ENCODE results near the gene UXS1. TPM values are rescaled to one million over a fixed set of nuclear protein-coding genes. Genes with fewer than 3 reads are reported as not detected.
A peak's percentile ranks its signal among the peaks of the same experiment; 100 is the strongest.
"Not testable (repeated sequence)": the region's sequence is repeated elsewhere in the genome, so short reads cannot be mapped to it uniquely, and the experiment has no call there.

The UXS1 gene
- total RNA-seq (ENCODE audit: low replicate concordance) = 16.0 and 24.0 TPM in 2 replicates

GRCh38 chr2:106193977-106194778, at the start of gene UXS1:
UXS1 (minus strand) TSS chr2:106194301; CDS start chr2:106194241, 60 bp downstream.
- TF ChIP-seq, protein P1, sequence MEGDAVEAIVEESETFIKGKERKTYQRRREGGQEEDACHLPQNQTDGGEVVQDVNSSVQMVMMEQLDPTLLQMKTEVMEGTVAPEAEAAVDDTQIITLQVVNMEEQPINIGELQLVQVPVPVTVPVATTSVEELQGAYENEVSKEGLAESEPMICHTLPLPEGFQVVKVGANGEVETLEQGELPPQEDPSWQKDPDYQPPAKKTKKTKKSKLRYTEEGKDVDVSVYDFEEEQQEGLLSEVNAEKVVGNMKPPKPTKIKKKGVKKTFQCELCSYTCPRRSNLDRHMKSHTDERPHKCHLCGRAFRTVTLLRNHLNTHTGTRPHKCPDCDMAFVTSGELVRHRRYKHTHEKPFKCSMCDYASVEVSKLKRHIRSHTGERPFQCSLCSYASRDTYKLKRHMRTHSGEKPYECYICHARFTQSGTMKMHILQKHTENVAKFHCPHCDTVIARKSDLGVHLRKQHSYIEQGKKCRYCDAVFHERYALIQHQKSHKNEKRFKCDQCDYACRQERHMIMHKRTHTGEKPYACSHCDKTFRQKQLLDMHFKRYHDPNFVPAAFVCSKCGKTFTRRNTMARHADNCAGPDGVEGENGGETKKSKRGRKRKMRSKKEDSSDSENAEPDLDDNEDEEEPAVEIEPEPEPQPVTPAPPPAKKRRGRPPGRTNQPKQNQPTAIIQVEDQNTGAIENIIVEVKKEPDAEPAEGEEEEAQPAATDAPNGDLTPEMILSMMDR (IDR thresholded peaks at IDR 0.05; ENCODE audit: insufficient read depth, low read length) = no peak
- peak within 1 kb of the TSS; percentile 93 for H3K4me3 ChIP-seq (ENCODE audit: low read depth, low read length)
- DNase-seq (ENCODE audit: low read depth) = peak; percentile 96

GRCh38 chr2:106239491-106239890, 45.4 kb upstream of the UXS1 start:
- not testable (repeated sequence) for DNase-seq (ENCODE audit: low read depth); H3K4me3 ChIP-seq (ENCODE audit: low read depth, low read length)

DNA sequence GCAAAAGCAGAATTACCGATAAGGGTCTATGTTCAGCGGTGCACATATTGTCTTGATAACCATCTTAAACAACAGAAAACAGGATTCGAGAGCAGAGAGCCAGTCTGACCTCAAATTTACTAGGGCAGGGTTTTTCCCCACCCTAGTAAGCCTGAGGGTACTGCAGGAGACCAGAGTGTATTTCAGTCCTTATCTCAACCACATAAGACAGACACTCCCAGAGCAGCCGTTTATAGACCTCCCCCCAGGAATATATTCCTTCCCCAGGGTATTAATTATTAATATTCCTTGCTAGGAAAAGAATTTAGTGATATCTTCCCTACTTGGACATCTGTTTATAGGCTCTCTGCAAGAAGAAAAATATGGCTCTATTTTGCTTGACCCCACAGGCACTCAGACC, 41.3 kb upstream of the UXS1 start:
- not testable (repeated sequence) for DNase-seq (ENCODE audit: low read depth); H3K4me3 ChIP-seq (ENCODE audit: low read depth, low read length)

DNA sequence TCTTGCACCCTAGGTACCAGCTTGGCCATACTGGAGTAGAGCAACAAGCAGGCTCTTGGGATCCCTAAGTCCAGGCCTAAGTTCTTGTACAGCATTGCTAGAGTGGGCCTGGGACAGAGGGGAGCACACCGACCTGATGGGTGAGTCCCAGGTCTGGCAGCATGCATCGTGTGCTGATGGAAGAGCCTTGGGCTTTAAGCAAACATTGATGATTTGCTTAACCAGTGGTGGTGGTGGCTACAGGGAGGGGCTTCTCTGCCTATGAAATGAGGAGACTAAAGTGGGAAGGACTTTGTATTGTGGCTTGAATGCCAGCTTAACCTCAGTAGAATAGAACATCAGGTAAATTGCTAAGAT, 39.2 kb upstream of the UXS1 start:
- DNase-seq (ENCODE audit: low read depth) = no peak
- TF ChIP-seq, protein P1 (IDR thresholded peaks at IDR 0.05; ENCODE audit: insufficient read depth, low read length) = no peak
- no peak overlapping the region for H3K4me3 ChIP-seq (ENCODE audit: low read depth, low read length)

DNA sequence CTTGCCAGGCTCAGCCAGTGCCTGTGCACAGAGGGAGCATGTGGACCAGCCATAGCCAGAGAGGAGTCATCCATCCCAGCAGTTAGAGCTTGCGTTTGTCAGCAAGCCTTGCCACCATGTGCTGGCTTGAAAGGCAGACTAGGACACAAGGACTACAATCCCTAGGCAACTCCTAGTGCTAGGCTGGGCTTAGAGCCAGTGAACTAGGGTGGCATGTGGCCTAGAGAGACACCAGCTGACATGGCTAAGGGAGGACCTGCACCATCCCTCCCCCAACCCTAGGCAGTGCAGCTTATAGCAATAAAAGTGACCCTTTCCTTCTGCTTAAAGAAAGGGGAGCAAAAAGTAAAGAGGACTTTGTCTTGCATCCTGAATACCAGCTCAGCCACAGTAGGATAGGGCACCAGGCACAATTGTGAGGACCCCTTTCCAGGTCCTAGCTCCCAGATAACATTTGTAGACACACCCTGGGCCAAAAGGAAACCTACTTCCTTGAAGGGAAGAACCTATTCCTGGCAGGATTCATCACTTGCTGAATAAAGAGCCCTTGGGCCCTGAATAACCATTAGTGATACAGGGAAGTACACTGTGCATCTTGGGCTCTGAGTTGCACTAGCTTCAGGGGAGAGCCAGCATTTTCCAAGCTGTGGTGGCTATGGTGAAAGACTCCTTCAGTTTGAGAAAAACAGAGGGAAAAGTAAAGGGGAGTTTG, 38.7 kb upstream of the UXS1 start:
- no peak for DNase-seq (ENCODE audit: low read depth)
- TF ChIP-seq, protein P1 (IDR thresholded peaks at IDR 0.05; ENCODE audit: insufficient read depth, low read length) = no peak
- H3K4me3 ChIP-seq (ENCODE audit: low read depth, low read length) = no peak overlapping the region

DNA sequence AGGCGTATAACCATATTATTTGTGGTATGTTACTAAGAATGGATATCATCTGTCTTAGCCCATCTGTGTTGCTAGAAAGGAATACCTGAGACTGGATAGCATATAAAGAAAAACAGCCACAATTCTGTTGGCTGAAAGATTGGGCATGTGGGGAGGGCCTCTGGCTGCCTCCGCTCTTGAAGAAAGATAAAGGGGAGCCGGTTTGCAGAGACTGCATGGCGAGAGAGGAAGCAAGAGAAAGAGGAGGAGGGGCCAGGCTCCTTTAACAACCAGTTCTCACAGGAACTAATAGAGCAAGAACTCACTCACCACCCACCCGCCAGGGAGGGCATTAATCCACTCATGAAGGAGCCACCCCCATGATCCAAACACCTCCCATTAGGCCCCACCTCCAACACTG, 29.2 kb upstream of the UXS1 start:
- TF ChIP-seq, protein P1 (IDR thresholded peaks at IDR 0.05; ENCODE audit: insufficient read depth, low read length) = no peak
- no peak overlapping the region for H3K4me3 ChIP-seq (ENCODE audit: low read depth, low read length)
- DNase-seq (ENCODE audit: low read depth) = no peak

GRCh38 chr2:106222057-106222456, 28.0 kb upstream of the UXS1 start:
- DNase-seq (ENCODE audit: low read depth); H3K4me3 ChIP-seq (ENCODE audit: low read depth, low read length): not testable (repeated sequence)

- TF ChIP-seq, protein P1 (IDR thresholded peaks at IDR 0.05; ENCODE audit: insufficient read depth, low read length) = no peak
- DNase-seq (ENCODE audit: low read depth) = no peak
- H3K4me3 ChIP-seq (ENCODE audit: low read depth, low read length) = no peak overlapping the region
Observed at GRCh38 chr2:106219813-106220212, 25.7 kb upstream of the UXS1 start.

- DNase-seq (ENCODE audit: low read depth) = not testable (repeated sequence)
Observed at GRCh38 chr2:106219157-106219556, 25.1 kb upstream of the UXS1 start.

More at GRCh38 chr2:106219157-106219556, 25.1 kb upstream of the UXS1 start:
- H3K4me3 ChIP-seq (ENCODE audit: low read depth, low read length) = not testable (repeated sequence)

Data from fibroblast of the aortic adventitia (primary cell).